ENCODE results near the gene PHLDB2. TPM values are rescaled to one million over a fixed set of nuclear protein-coding genes. Genes with fewer than 3 reads are reported as not detected.

Gene PHLDB2
- total RNA-seq, 1 donor from 2014 or later: 59.1 TPM

- peak; percentile 29 for TF ChIP-seq CTCF (IDR thresholded peaks at IDR 0.05; ENCODE audit: unreplicated experiment)
- Mint-ChIP-seq H3K27ac (peak overlapping the region; percentile 87), H3K27me3 (no peaks in the 10 kb centered on the region), H3K4me1 (ENCODE audit: low read depth) (peaks cover 50% of the 10 kb centered on the region), H3K36me3 (ENCODE audit: insufficient read depth) (peaks cover 4% of the 10 kb centered on the region), H3K9me3 (ENCODE audit: low read depth) (no peaks in the 10 kb centered on the region), H3K4me3 (ENCODE audit: low read depth) (peak overlapping the region; percentile 87)
- DNase-seq (ENCODE audit: low spot score, unreplicated experiment): peak; percentile 32
Observed at GRCh38 chr3:111859974-111860859, 1.2 kb downstream of the PHLDB2 start.

GRCh38 chr3:111861391-111861790, 2.3 kb downstream of the PHLDB2 start:
- Mint-ChIP-seq H3K9me3 (ENCODE audit: low read depth) (no peaks in the 10 kb centered on the region), H3K4me1 (ENCODE audit: low read depth) (peaks cover 52% of the 10 kb centered on the region), H3K4me3 (ENCODE audit: low read depth) (peak overlapping the region; percentile 87), H3K27me3 (no peaks in the 10 kb centered on the region), H3K27ac (no peak overlapping the region), H3K36me3 (ENCODE audit: insufficient read depth) (peaks cover 4% of the 10 kb centered on the region)
- no peak for DNase-seq (ENCODE audit: low spot score, unreplicated experiment)
- TF ChIP-seq CTCF (IDR thresholded peaks at IDR 0.05; ENCODE audit: unreplicated experiment): no peak

GRCh38 chr3:111862415-111862814, 3.4 kb downstream of the PHLDB2 start:
- peaks cover 2% of the 10 kb centered on the region for H3K36me3 Mint-ChIP-seq (ENCODE audit: insufficient read depth)
- H3K4me1 Mint-ChIP-seq (ENCODE audit: low read depth): peaks cover 56% of the 10 kb centered on the region
- no peak for DNase-seq (ENCODE audit: low spot score, unreplicated experiment)
- no peak for TF ChIP-seq CTCF (IDR thresholded peaks at IDR 0.05; ENCODE audit: unreplicated experiment)
- H3K27ac Mint-ChIP-seq: peak overlapping the region; percentile 29
- H3K27me3 Mint-ChIP-seq: no peaks in the 10 kb centered on the region
- no peaks in the 10 kb centered on the region for H3K9me3 Mint-ChIP-seq (ENCODE audit: low read depth)
- no peak overlapping the region for H3K4me3 Mint-ChIP-seq (ENCODE audit: low read depth)

- DNase-seq (ENCODE audit: low spot score, unreplicated experiment): no peak
- no peaks in the 10 kb centered on the region for H3K9me3 Mint-ChIP-seq (ENCODE audit: low read depth)
- H3K4me1 Mint-ChIP-seq (ENCODE audit: low read depth): peaks cover 55% of the 10 kb centered on the region
- no peak for TF ChIP-seq CTCF (IDR thresholded peaks at IDR 0.05; ENCODE audit: unreplicated experiment)
- no peaks in the 10 kb centered on the region for H3K36me3 Mint-ChIP-seq (ENCODE audit: insufficient read depth)
- no peak overlapping the region for H3K4me3 Mint-ChIP-seq (ENCODE audit: low read depth)
- no peaks in the 10 kb centered on the region for H3K27me3 Mint-ChIP-seq
- no peak overlapping the region for H3K27ac Mint-ChIP-seq
Observed at GRCh38 chr3:111862974-111863373, 3.9 kb downstream of the PHLDB2 start.

GRCh38 chr3:111863942-111864694, 5.1 kb downstream of the PHLDB2 start:
- Mint-ChIP-seq H3K27me3 (no peaks in the 10 kb centered on the region), H3K36me3 (ENCODE audit: insufficient read depth) (no peaks in the 10 kb centered on the region), H3K4me3 (ENCODE audit: low read depth) (no peak overlapping the region), H3K9me3 (ENCODE audit: low read depth) (no peaks in the 10 kb centered on the region), H3K4me1 (ENCODE audit: low read depth) (peaks cover 50% of the 10 kb centered on the region), H3K27ac (peak overlapping the region; percentile 24)
- no peak for TF ChIP-seq CTCF (IDR thresholded peaks at IDR 0.05; ENCODE audit: unreplicated experiment)
- no peak for DNase-seq (ENCODE audit: low spot score, unreplicated experiment)

Data from progenitor cell of endocrine pancreas (in vitro differentiated cells).